Retinal pigment epithelial cell (primary cell): ENCODE data around the gene TOMM70.
A peak's percentile ranks its signal among the peaks of the same experiment; 100 is the strongest.

Source experiments
- DNase-seq: peaks from one replicate; pipeline ENCODE4 v3.0.0-alpha.2; 2010; ENCODE audit warnings: low read depth
- H3K4me3 ChIP-seq: 2 replicates; pipeline ENCODE4 v1.5.1; 2011; ENCODE audit warnings: mild to moderate bottlenecking, low read length, control low read depth, moderate library complexity
- TF ChIP-seq, protein P1 (sequence below): conservative IDR thresholded peaks from 2 replicates; pipeline ENCODE4 v1.5.1; 2011; ENCODE audit warnings: low read depth, low read length, control low read depth, inconsistent platforms

The TOMM70 gene

DNA sequence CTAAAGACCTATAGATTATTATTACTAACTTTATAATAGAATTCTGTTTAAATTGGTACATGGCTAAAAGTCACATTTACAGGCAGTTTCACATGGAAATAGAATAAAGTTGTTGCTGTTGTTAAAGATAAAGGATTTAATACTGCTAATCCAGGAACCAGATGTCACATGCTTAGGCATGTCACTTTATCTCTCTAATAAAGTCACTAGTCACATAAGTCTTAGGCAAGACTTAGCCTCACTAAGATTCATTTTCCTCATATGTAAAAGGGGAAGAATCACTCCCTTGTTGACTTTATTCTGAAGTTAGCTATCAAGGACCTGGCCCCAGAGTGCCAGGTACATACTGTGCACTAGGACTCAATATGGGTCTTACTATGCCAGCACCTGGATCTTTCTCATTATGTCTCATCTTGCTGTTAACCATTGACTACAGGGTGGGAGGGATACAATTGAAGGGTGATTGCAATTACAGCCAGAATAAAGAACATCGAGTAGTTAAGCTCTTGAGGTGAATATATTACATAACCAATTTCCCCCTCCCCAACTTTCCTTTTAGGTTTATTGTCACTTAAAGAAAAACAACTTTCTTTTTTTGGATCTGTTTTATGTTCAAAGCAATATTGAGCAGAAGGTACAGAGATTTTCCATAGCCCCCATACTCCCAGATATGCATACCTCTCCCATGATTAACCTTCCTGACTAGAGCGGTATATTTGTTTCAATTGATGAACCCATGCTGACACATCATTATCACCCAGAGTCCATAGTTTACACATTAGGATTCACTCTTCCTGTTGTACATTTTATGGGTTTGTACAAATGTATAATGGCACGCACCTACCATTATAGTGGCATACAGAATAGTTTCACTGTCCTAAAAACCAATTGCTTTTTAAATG lies 37.1 kb upstream of the TOMM70 start:
- DNase-seq = no peak
- TF ChIP-seq, protein P1, sequence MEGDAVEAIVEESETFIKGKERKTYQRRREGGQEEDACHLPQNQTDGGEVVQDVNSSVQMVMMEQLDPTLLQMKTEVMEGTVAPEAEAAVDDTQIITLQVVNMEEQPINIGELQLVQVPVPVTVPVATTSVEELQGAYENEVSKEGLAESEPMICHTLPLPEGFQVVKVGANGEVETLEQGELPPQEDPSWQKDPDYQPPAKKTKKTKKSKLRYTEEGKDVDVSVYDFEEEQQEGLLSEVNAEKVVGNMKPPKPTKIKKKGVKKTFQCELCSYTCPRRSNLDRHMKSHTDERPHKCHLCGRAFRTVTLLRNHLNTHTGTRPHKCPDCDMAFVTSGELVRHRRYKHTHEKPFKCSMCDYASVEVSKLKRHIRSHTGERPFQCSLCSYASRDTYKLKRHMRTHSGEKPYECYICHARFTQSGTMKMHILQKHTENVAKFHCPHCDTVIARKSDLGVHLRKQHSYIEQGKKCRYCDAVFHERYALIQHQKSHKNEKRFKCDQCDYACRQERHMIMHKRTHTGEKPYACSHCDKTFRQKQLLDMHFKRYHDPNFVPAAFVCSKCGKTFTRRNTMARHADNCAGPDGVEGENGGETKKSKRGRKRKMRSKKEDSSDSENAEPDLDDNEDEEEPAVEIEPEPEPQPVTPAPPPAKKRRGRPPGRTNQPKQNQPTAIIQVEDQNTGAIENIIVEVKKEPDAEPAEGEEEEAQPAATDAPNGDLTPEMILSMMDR = no peak

DNA sequence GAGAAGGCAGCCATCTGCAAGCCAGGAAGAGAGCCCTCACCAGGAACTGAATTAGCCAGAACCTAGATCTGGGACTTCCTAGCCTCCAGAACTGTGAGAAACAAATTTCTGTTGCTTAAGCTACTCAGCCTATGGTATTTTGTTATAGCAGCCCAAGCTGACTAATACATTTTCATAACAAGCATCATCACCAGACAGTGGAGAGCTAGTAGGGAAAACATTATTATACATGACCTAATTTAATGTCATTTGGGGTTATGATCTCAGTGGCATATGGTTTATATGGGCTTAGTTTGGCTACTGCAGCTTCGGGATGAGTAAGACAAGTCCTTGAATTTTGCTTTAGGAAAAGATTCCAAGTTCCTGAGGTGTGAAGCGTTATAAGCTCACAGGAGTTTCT lies 36.1 kb upstream of the TOMM70 start:
- no peak overlapping the region for H3K4me3 ChIP-seq
- no peak for DNase-seq
- TF ChIP-seq, protein P1 = no peak

More for the DNA sequence above, 37.1 kb upstream of the TOMM70 start:
- no peak overlapping the region for H3K4me3 ChIP-seq

DNA sequence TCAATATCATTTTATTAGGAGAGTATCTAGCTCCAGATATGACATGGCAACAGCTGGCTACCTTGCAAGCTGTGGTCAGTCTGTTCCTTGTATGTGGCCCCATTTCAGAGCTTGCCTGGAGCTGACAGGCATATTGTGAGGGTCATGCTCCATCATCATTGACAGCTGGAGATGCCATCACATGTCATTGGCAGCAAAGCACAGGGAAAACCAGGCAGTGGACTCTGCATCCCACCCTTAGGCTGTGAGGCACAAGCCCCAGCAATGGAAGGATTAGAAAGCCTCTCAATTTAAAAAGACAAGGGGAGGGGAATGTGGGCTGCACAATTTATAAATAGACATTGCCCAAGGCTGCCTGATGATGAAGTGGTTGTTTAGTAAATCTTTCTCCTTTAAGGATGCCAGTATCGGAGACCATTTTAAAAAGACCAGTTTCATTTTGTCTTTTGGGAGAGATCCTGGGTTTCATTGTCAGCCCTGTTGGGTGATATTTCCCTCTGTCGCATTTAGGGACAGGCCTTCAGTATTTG lies 28.4 kb upstream of the TOMM70 start:
- no peak overlapping the region for H3K4me3 ChIP-seq
- DNase-seq = no peak
- TF ChIP-seq, protein P1 = no peak

DNA sequence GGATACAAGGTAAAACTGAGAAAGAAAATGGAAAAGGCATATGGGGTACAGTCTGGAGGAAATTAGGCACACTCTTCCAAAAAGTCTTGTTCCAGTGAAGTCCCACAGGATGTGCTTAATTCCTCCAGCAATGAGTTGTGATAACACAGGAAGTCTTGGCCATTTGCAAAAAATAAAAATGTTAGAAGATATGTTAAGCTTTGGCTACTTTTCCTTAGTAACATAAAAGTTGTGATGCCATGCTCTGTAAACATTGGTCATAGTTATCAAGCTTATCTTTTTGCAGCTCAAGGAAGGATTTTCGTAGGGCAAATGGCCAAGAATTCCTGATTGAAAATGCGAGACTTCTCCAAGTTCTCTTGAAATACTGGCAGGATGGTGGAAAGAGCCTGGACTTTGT lies 26.8 kb upstream of the TOMM70 start:
- TF ChIP-seq, protein P1 = no peak
- no peak overlapping the region for H3K4me3 ChIP-seq
- peak; percentile 35 for DNase-seq

DNA sequence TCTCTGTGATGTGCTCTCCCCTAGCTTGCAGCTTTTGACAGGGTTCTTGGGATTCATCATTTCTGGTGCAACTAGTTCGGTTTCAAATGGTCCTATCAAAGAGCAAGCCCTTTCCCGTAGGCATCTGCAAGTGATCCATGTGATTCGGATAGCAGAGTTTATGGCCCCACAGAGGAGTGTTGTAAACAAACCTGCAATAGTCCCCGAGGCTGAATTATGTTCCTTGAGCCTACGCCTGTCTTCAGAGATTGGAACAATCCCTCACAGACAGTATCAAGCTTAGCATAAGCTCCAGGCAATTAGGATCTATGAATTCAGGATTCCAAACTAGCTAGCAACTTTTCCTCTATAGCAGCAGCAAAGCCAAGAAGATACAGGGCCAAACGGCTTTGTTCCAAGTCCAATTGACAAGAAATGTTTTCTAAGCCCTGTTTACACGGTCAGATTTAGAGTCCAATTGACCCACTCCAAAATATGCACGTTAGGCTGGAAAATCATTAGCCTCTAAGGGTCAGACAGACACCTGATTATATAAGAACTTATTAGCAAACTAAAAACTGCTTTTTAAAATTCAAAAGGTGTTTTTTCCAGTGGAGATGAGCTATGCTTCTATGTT lies 25.3 kb upstream of the TOMM70 start:
- TF ChIP-seq, protein P1 = no peak

DNA sequence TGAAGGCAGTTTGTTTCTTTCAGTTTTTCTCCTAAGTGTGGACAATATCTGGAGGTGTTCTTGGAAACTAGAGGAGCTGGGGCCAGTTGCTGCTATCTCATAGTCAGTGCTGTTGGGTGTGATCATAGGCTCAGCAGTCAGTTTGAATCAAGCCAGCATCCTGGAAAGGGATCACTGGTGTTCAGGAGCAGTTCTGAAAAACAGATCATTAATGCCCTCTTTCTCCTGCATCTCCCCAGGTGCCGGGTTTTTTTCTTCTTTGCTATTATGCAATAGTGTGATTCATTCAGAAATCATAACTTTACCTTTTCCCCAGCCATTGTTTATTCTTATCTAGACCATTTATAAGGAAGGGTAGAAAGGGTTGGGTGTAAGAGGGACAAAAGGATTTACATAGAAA lies 24.4 kb upstream of the TOMM70 start:
- DNase-seq = no peak
- TF ChIP-seq, protein P1 = no peak
- H3K4me3 ChIP-seq = no peak overlapping the region

More for the DNA sequence above, 25.3 kb upstream of the TOMM70 start:
- H3K4me3 ChIP-seq = no peak overlapping the region
- no peak for DNase-seq
